HFFc6 (cell line): ENCODE data around the gene DNAJC27. TPM values are rescaled to one million over a fixed set of nuclear protein-coding genes. Genes with fewer than 3 reads are reported as not detected.
A peak's percentile ranks its signal among the peaks of the same experiment; 100 is the strongest.

Source experiments
- DNase-seq: peaks from one replicate; pipeline ENCODE4 v3.0.0-alpha.2; 2018
- H3K27ac Mint-ChIP-seq: 2 replicates; pipeline ENCODE4 v1.8.0; 2020; ENCODE audit warnings: mild to moderate bottlenecking, mixed read lengths
- H3K27me3 Mint-ChIP-seq: 2 replicates; pipeline ENCODE4 v1.8.0; 2021; ENCODE audit warnings: mild to moderate bottlenecking, moderate library complexity, mixed read lengths; ENCODE audit not compliant: insufficient read depth
- H3K36me3 Mint-ChIP-seq: 2 replicates; pipeline ENCODE4 v1.8.0; 2021; ENCODE audit warnings: low read depth, mixed read lengths
- H3K4me1 Mint-ChIP-seq: 2 replicates; pipeline ENCODE4 v1.8.0; 2020; ENCODE audit warnings: low read depth, mixed read lengths
- H3K4me3 Mint-ChIP-seq: 2 replicates; pipeline ENCODE4 v1.8.0; 2020; ENCODE audit warnings: mild to moderate bottlenecking, moderate library complexity, mixed read lengths
- H3K9me3 Mint-ChIP-seq: 2 replicates; pipeline ENCODE4 v1.8.0; 2020; ENCODE audit warnings: mild to moderate bottlenecking, mixed read lengths
- CTCF ChIP-seq: fragments of 200-600 bp; sonication (generic); IDR thresholded peaks from 2 replicates; pipeline ENCODE4 v1.5.0; 2021; ENCODE audit warnings: antibody characterized with exemption, mild to moderate bottlenecking
- total RNA-seq, 6 experiments: library from RNA; stranded (reverse); fragmentation: NEBNext Ultra II Directional; extraction: Animal tissue kit (Norgen Biotek cat#: 25700); gene quantifications; 2 replicates in 1 of 6; 3 replicates in 5 of 6; pipeline ENCODE4 v1.2.3, GENCODE V29; 2021

The DNAJC27 gene
- total RNA-seq, 6 experiments from 2014 or later, result 2.8 to 3.9 (median 3.6) TPM

DNA sequence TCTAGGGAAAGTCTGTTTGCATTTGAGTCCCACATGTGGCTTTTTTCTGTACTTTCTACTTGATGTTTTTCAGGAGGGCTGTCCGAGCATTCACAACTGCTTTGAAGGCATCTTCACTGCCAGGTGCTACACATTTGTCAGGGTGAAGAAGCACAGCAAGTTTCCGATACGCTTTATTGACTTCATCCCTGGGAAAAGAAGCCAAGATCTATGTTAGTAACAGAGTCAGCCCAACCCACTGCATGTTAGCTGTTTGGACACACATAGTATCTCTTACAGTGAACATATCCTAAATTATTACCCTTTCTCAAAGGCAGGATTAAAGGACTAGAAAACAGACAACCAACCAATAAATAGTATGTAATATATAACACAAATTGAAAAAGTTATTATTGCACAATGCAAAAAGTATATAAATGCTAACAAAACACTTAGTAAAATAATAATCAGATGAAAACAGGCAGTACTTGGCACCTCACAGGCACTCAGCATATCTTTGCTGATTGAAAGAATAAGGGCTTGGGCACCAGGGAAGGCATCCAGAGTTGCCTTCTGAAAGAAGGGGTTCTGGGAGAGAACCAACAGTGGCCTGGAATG is 24.1 kb downstream of the DNAJC27 start:
- peaks cover 11% of the 10 kb centered on the region for H3K4me1 Mint-ChIP-seq
- H3K36me3 Mint-ChIP-seq, result peaks cover 20% of the 10 kb centered on the region
- H3K4me3 Mint-ChIP-seq, result no peak overlapping the region
- no peak overlapping the region for H3K27ac Mint-ChIP-seq
- TF ChIP-seq CTCF, result no peak
- no peaks in the 10 kb centered on the region; the same call in 1 of the 2 replicates for H3K27me3 Mint-ChIP-seq
- no peak for DNase-seq
- H3K9me3 Mint-ChIP-seq, result no peaks in the 10 kb centered on the region

DNA sequence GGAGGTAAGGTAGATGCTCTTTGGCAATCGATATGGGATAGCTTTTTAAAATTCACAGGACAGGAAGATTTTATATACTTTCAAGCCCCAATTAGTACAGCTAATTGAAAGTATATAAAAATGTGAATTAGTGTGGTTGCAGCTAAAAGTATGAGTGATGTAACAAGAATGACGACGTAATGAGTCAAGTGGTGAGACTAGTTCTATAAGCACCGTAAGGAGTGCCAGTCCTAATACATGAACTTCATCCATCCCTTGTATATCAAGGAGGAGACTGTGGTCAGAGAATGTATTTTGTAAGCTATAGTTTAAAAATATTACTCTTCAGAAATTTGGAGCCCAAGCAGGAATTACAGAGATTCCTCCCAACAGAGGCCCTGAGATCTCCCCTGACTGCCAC is 25.8 kb downstream of the DNAJC27 start:
- DNase-seq, result peak; percentile 8
- Mint-ChIP-seq H3K36me3 (peaks cover 16% of the 10 kb centered on the region), H3K27me3 (no peaks in the 10 kb centered on the region; the same call in 1 of the 2 replicates), H3K27ac (no peak overlapping the region), H3K4me1 (peaks cover 11% of the 10 kb centered on the region), H3K9me3 (no peaks in the 10 kb centered on the region), H3K4me3 (no peak overlapping the region)
- TF ChIP-seq CTCF, result no peak

GRCh38 chr2:24943427-24944053 is 28.2 kb downstream of the DNAJC27 start:
- no peak for DNase-seq
- H3K36me3 Mint-ChIP-seq, result peaks cover 15% of the 10 kb centered on the region
- no peak overlapping the region for H3K4me3 Mint-ChIP-seq
- H3K4me1 Mint-ChIP-seq, result peaks cover 11% of the 10 kb centered on the region
- TF ChIP-seq CTCF, result no peak
- no peaks in the 10 kb centered on the region for H3K9me3 Mint-ChIP-seq
- H3K27ac Mint-ChIP-seq, result no peak overlapping the region
- H3K27me3 Mint-ChIP-seq, result no peaks in the 10 kb centered on the region; the same call in 1 of the 2 replicates

DNA sequence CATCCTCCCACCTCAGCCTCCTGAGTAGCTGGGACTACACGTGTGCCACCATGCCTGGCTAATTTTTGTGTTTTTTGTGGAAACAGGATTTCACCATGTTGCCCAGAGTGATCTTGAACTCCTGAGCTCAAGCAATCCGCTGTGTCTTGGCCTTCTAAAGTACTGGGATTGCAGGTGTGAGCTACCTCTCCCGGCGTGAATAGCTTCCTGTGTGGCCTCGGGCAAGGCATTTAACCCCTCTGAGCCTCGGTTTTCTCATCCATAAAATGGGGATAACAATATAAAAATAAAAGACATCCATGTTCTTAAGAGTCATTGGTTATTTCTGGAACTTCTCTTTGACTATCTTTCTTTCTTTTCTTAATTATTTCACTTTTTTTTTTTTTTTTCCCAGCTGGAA is 32.4 kb downstream of the DNAJC27 start:
- no peaks in the 10 kb centered on the region for H3K9me3 Mint-ChIP-seq
- H3K36me3 Mint-ChIP-seq, result no peaks in the 10 kb centered on the region
- no peak for DNase-seq
- no peak for TF ChIP-seq CTCF
- H3K27me3 Mint-ChIP-seq, result peaks cover 5% of the 10 kb centered on the region
- no peaks in the 10 kb centered on the region for H3K4me1 Mint-ChIP-seq
- no peak overlapping the region for H3K27ac Mint-ChIP-seq
- H3K4me3 Mint-ChIP-seq, result no peak overlapping the region

- no peaks in the 10 kb centered on the region for H3K4me1 Mint-ChIP-seq
- no peak for TF ChIP-seq CTCF
- DNase-seq, result no peak
- H3K4me3 Mint-ChIP-seq, result peak overlapping the region; percentile 51; the same call in 1 of the 2 replicates
- peaks cover 9% of the 10 kb centered on the region; the same call in 1 of the 2 replicates for H3K27me3 Mint-ChIP-seq
- no peaks in the 10 kb centered on the region for H3K36me3 Mint-ChIP-seq
- H3K27ac Mint-ChIP-seq, result no peak overlapping the region
- H3K9me3 Mint-ChIP-seq, result no peaks in the 10 kb centered on the region
Measured at GRCh38 chr2:24937236-24937635, 34.5 kb downstream of the DNAJC27 start.
